H9 (cell line): ENCODE results near the gene SERPINE2. TPM values are rescaled to one million over a fixed set of nuclear protein-coding genes. Genes with fewer than 3 reads are reported as not detected.
A peak's percentile ranks its signal among the peaks of the same experiment; 100 is the strongest.
"Not testable (repeated sequence)": the region's sequence is repeated elsewhere in the genome, so short reads cannot be mapped to it uniquely, and the experiment has no call there.

Source experiments
- DNase-seq: peaks from one replicate; pipeline ENCODE4 v3.0.0-alpha.2; 2017
- H2AFZ ChIP-seq: one replicate; pipeline ENCODE4 v1.6.1; 2013; ENCODE audit warnings: mild to moderate bottlenecking, low read length, control low read depth, moderate library complexity
- H2AK5ac ChIP-seq: 2 replicates; pipeline ENCODE4 v1.6.1; 2013; ENCODE audit warnings: low read length, control low read depth, mixed read lengths; ENCODE audit not compliant: insufficient read length
- H2BK120ac ChIP-seq: one replicate; pipeline ENCODE4 v1.6.1; 2013; ENCODE audit warnings: low read depth, mild to moderate bottlenecking, low read length, control low read depth, inconsistent platforms; ENCODE audit not compliant: poor library complexity, severe bottlenecking
- H2BK12ac ChIP-seq: 2 replicates; pipeline ENCODE4 v1.6.1; 2013; ENCODE audit warnings: low read length, control low read depth, mixed read lengths, low read depth; ENCODE audit not compliant: insufficient read length
- H2BK15ac ChIP-seq: 2 replicates; pipeline ENCODE4 v1.6.1; 2013; ENCODE audit warnings: low read depth, low read length, control low read depth
- H2BK20ac ChIP-seq: one replicate; pipeline ENCODE4 v1.6.1; 2013; ENCODE audit warnings: low read depth, mild to moderate bottlenecking, low read length, control low read depth, inconsistent platforms; ENCODE audit not compliant: poor library complexity, severe bottlenecking
- H2BK5ac ChIP-seq: 2 replicates; pipeline ENCODE4 v1.6.1; 2013; ENCODE audit warnings: low read length, control low read depth, mixed read lengths; ENCODE audit not compliant: insufficient read length
- H3K14ac ChIP-seq: 2 replicates; pipeline ENCODE4 v1.6.1; 2013; ENCODE audit warnings: low read length, control low read depth; ENCODE audit not compliant: insufficient read depth
- H3K18ac ChIP-seq: 2 replicates; pipeline ENCODE4 v1.6.1; 2013; ENCODE audit warnings: low read depth, mild to moderate bottlenecking, mixed read lengths, low read length, control low read depth; ENCODE audit not compliant: insufficient read length
- H3K23ac ChIP-seq: 2 replicates; pipeline ENCODE4 v1.6.1; 2013; ENCODE audit warnings: low read length, control low read depth, mixed read lengths, low read depth; ENCODE audit not compliant: insufficient read length
- H3K23me2 ChIP-seq: 2 replicates; pipeline ENCODE4 v1.6.1; 2013; ENCODE audit warnings: low read depth, mild to moderate bottlenecking, mixed read lengths, low read length, control low read depth; ENCODE audit not compliant: insufficient read length, poor library complexity, severe bottlenecking
- H3K27ac ChIP-seq: 2 replicates; pipeline ENCODE4 v1.5.1; 2013; ENCODE audit warnings: low read length, control low read depth, mixed read lengths, low read depth; ENCODE audit not compliant: insufficient read length
- H3K27me3 ChIP-seq: 2 replicates; pipeline ENCODE4 v1.6.1; 2013; ENCODE audit warnings: low read length, control low read depth, inconsistent platforms; ENCODE audit not compliant: insufficient read depth
- H3K4ac ChIP-seq: 2 replicates; pipeline ENCODE4 v1.6.1; 2013; ENCODE audit warnings: low read depth, mild to moderate bottlenecking, control low read depth, inconsistent platforms, low read length, moderate library complexity
- H3K4me1 ChIP-seq: 2 replicates; pipeline ENCODE4 v1.6.1; 2013; ENCODE audit warnings: low read length, control low read depth, inconsistent platforms; ENCODE audit not compliant: insufficient read depth
- H3K4me2 ChIP-seq: 2 replicates; pipeline ENCODE4 v1.6.1; 2013; ENCODE audit warnings: low read length, control low read depth, mixed read lengths; ENCODE audit not compliant: insufficient read length, insufficient read depth
- H3K56ac ChIP-seq: 2 replicates; pipeline ENCODE4 v1.6.1; 2013; ENCODE audit warnings: low read depth, mild to moderate bottlenecking, mixed read lengths, low read length, control low read depth; ENCODE audit not compliant: insufficient read length
- H3K79me1 ChIP-seq: 2 replicates; pipeline ENCODE4 v1.6.1; 2013; ENCODE audit warnings: low read depth, mild to moderate bottlenecking, moderate library complexity, low read length, control low read depth, inconsistent platforms; ENCODE audit not compliant: insufficient read depth, poor library complexity, severe bottlenecking
- H3K79me2 ChIP-seq: 2 replicates; pipeline ENCODE4 v1.6.1; 2013; ENCODE audit warnings: low read length, control low read depth, inconsistent platforms; ENCODE audit not compliant: insufficient read depth
- H3K9ac ChIP-seq: 2 replicates; pipeline ENCODE4 v1.6.1; 2013; ENCODE audit warnings: low read length, control low read depth, mixed read lengths; ENCODE audit not compliant: insufficient read length; ENCODE audit errors: extremely low read depth
- H3K9me3 ChIP-seq: one replicate; pipeline ENCODE4 v1.6.1; 2013; ENCODE audit warnings: low read depth, low read length, inconsistent platforms; ENCODE audit not compliant: control insufficient read depth
- H3T11ph ChIP-seq: one replicate; pipeline ENCODE4 v1.6.1; 2013; ENCODE audit warnings: mild to moderate bottlenecking, low read length, control low read depth, inconsistent platforms
- H4K20me1 ChIP-seq: one replicate; pipeline ENCODE4 v1.6.1; 2013; ENCODE audit not compliant: control insufficient read depth, insufficient read length, insufficient read depth
- H4K5ac ChIP-seq: 2 replicates; pipeline ENCODE4 v1.6.1; 2013; ENCODE audit warnings: low read depth, mild to moderate bottlenecking, mixed read lengths, low read length, control low read depth; ENCODE audit not compliant: insufficient read length
- H4K8ac ChIP-seq: replicated peaks from 2 replicates; pipeline ENCODE4 v1.6.1; 2013; ENCODE audit warnings: low read length, control low read depth, mixed read lengths, low read depth; ENCODE audit not compliant: insufficient read length
- H4K91ac ChIP-seq: 2 replicates; pipeline ENCODE4 v1.6.1; 2013; ENCODE audit warnings: low read depth, mild to moderate bottlenecking, moderate library complexity, mixed read lengths, low read length, control low read depth; ENCODE audit not compliant: insufficient read length
- H3K27ac Mint-ChIP-seq, 3 experiments: 2 replicates in 2 of 3; 3 replicates in 1 of 3; pipeline ENCODE4 v1.8.0; 2020 to 2021; ENCODE audit warnings: mixed read lengths in 3 of 3, mild to moderate bottlenecking in 1 of 3, moderate library complexity in 1 of 3
- H3K27me3 Mint-ChIP-seq: 2 replicates; pipeline ENCODE4 v1.8.0; 2021; ENCODE audit warnings: low read depth, mild to moderate bottlenecking, moderate library complexity, mixed read lengths
- H3K36me3 Mint-ChIP-seq, 3 experiments: 2 replicates in 2 of 3; 3 replicates in 1 of 3; pipeline ENCODE4 v1.8.0; 2020 to 2021; ENCODE audit warnings: low read depth in 3 of 3, mixed read lengths in 3 of 3; ENCODE audit not compliant: insufficient read depth in 1 of 3
- H3K4me1 Mint-ChIP-seq, 2 experiments: 2 replicates each; pipeline ENCODE4 v1.8.0; 2020; ENCODE audit warnings: mixed read lengths in 2 of 2
- H3K4me3 Mint-ChIP-seq, 2 experiments: 2 replicates in 1 of 2; 3 replicates in 1 of 2; pipeline ENCODE4 v1.8.0; 2020 to 2021; ENCODE audit warnings: mild to moderate bottlenecking in 2 of 2, mixed read lengths in 2 of 2, moderate library complexity in 1 of 2
- H3K9me3 Mint-ChIP-seq, 2 experiments: 2 replicates in 1 of 2; 3 replicates in 1 of 2; pipeline ENCODE4 v1.8.0; 2020; ENCODE audit warnings: mild to moderate bottlenecking in 2 of 2, mixed read lengths in 2 of 2, moderate library complexity in 1 of 2
- WGBS: extraction: QIAGEN DNeasy Blood & Tissue Kit; methylation state at CpG from one replicate; pipeline ENCODE4 v1.1.7; 2013; ENCODE audit warnings: missing lambda C conversion rate, low lambda C conversion rate, mixed read lengths; ENCODE audit not compliant: insufficient read length; ENCODE audit errors: extremely low coverage; 5-methylcytosine and 5-hydroxymethylcytosine counted together
- total RNA-seq: library from RNA; stranded (reverse); gene quantifications from 2 replicates; pipeline ENCODE4 v1.2.1, GENCODE V29; 2021
- TF ChIP-seq, protein P1 (sequence below): fragments of 200-600 bp; sonication (generic); conservative IDR thresholded peaks from 3 replicates; pipeline ENCODE4 v1.8.0; 2021; ENCODE audit warnings: antibody characterized with exemption, mild to moderate bottlenecking

SERPINE2 gene
- total RNA-seq, 1 experiment from 2014 or later: 40.0 TPM

DNA sequence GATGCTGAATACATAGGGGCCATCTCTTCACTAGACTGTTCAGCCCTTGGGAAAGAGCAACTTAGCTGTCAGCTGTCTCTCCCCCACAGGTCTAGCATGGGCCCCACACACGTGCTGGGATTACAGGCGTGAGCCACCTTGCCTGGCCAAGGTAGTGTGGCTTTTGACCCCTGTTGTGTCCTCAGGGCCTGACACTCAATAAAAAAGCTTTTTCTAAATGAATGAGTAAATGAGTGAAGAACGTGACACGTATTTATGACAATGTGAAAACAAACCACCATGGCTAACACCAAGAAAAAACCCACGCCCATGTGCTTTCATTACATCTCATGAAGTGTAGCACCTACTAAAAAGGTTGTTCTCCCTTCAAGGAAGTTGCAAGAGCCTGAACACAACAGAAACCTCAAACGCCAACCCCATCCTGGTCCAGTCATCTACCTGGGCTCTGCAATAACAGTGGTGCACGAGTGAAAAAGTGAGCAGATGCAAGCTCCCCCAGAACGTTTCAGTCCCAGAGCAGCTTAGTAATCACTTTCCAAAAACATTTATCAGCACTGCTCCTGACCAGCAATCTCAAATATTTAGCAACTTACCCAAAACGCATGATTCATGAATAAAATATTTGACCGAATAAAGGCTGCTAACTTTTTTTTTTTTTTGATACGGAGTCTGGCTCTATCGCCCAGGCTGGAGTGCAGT lies 97.4 kb downstream of the SERPINE2 start:
- WGBS: no CpG with 5 or more reads among the region's 12 CpGs
- Histone ChIP-seq H3K4ac (no peak overlapping the region), H3K9me3 (no peaks in the 10 kb centered on the region), H3K23ac (no peak overlapping the region), H4K5ac (no peak overlapping the region), H2BK15ac (no peak overlapping the region), H3K23me2 (peaks cover 2% of the 10 kb centered on the region), H2BK12ac (no peak overlapping the region), H3K56ac (no peak overlapping the region), H3K27ac (no peak overlapping the region), H3K79me2 (peaks cover 27% of the 10 kb centered on the region; the same call in 1 of the 2 replicates), H3T11ph (no peak overlapping the region), H2AFZ (no peak overlapping the region), H4K91ac (no peak overlapping the region), H3K14ac (no peak overlapping the region; the same call in 1 of the 2 replicates), H4K8ac (no peak overlapping the region), H2BK120ac (no peak overlapping the region), H3K79me1 (peaks cover 10% of the 10 kb centered on the region), H3K4me2 (no peak overlapping the region), H3K9ac (no peak overlapping the region), H3K18ac (no peak overlapping the region), H3K4me1 (peaks cover 15% of the 10 kb centered on the region), H4K20me1 (no peaks in the 10 kb centered on the region), H2BK5ac (no peak overlapping the region), H3K27me3 (no peaks in the 10 kb centered on the region), H2AK5ac (no peak overlapping the region), H2BK20ac (no peak overlapping the region)
- Mint-ChIP-seq H3K4me3 (no peak overlapping the region; a peak in 1 of 5 replicates), H3K36me3 (peaks cover 11 to 16% (median 13%) of the 10 kb centered on the region in 3 experiments), H3K27me3 (no peaks in the 10 kb centered on the region), H3K27ac (peak overlapping the region in 2 of 3 experiments; percentile 27 to 47; a peak in 2 of 7 replicates), H3K9me3 (no peaks in the 10 kb centered on the region; a peak in 1 of 5 replicates), H3K4me1 (peaks cover 46 to 51% of the 10 kb centered on the region in 2 experiments)
- TF ChIP-seq, protein P1, sequence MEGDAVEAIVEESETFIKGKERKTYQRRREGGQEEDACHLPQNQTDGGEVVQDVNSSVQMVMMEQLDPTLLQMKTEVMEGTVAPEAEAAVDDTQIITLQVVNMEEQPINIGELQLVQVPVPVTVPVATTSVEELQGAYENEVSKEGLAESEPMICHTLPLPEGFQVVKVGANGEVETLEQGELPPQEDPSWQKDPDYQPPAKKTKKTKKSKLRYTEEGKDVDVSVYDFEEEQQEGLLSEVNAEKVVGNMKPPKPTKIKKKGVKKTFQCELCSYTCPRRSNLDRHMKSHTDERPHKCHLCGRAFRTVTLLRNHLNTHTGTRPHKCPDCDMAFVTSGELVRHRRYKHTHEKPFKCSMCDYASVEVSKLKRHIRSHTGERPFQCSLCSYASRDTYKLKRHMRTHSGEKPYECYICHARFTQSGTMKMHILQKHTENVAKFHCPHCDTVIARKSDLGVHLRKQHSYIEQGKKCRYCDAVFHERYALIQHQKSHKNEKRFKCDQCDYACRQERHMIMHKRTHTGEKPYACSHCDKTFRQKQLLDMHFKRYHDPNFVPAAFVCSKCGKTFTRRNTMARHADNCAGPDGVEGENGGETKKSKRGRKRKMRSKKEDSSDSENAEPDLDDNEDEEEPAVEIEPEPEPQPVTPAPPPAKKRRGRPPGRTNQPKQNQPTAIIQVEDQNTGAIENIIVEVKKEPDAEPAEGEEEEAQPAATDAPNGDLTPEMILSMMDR: no peak
- no peak for DNase-seq

DNA sequence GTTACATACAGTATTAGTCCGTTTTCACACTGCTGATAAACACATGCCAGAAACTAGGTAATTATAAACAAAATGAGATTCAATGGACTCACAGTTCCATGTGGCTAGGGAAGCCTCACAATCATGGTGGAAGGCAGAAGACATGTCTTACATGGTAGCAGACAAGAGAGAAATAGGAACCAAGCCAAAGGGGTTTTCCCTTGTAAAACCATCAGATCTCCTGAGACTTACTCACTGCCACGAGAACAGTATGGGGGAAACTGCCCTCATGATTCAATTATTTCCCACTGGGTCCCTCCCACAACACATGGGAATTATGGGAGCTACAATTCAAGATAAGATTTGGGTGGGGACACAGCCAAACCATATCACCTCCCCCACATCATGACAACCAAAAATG lies 99.6 kb downstream of the SERPINE2 start:
- not testable (repeated sequence) for H4K20me1 ChIP-seq, H3K27me3 ChIP-seq, H3K56ac ChIP-seq, H3K23ac ChIP-seq, H3K18ac ChIP-seq, H2BK120ac ChIP-seq, H3K23me2 ChIP-seq, H2BK20ac ChIP-seq, H2BK15ac ChIP-seq, H4K91ac ChIP-seq, H3K14ac ChIP-seq, H3K9me3 ChIP-seq, H3K9me3 Mint-ChIP-seq, DNase-seq, H2BK5ac ChIP-seq, H3K27ac ChIP-seq, H3K27ac Mint-ChIP-seq, H3K4ac ChIP-seq, H2AK5ac ChIP-seq, H2BK12ac ChIP-seq, H3K27me3 Mint-ChIP-seq, H3K9ac ChIP-seq, H3T11ph ChIP-seq, H3K4me3 Mint-ChIP-seq, H4K5ac ChIP-seq, H3K4me2 ChIP-seq, H2AFZ ChIP-seq, H4K8ac ChIP-seq
- no CpG with 5 or more reads among the region's 2 CpGs for WGBS
- H3K36me3 Mint-ChIP-seq: peaks cover 11 to 16% (median 13%) of the 10 kb centered on the region in 3 experiments
- peaks cover 62 to 68% of the 10 kb centered on the region in 2 experiments for H3K4me1 Mint-ChIP-seq
- Histone ChIP-seq H3K79me1 (peaks cover 10% of the 10 kb centered on the region), H3K79me2 (peaks cover 45% of the 10 kb centered on the region; the same call in 1 of the 2 replicates), H3K4me1 (peaks cover 29% of the 10 kb centered on the region)
